Gastrocnemius medialis (tissue), 4 donors: ENCODE measurements around the gene TBL1XR1.

Source experiments
- POLR2A ChIP-seq, 2 donors: fragments of 450-650 bp; IDR thresholded peaks; one replicate each; pipeline ENCODE4 v1.6.1; 2017; ENCODE audit warnings: antibody characterized with exemption in 2 of 2, mild to moderate bottlenecking in 2 of 2, moderate library complexity in 2 of 2
- TF ChIP-seq, protein P1 (sequence below), 5 experiments: fragments of 450-650 bp in 3 of 5; fragments of 200-600 bp in 2 of 5; sonication (generic) in 2 of 5; IDR thresholded peaks in 4 of 5; conservative IDR thresholded peaks in 1 of 5; 1 replicate in 4 of 5; 2 replicates in 1 of 5; pipeline ENCODE4 v1.5.1; 2016 to 2019; ENCODE audit warnings: antibody characterized with exemption in 5 of 5, mild to moderate bottlenecking in 3 of 5, moderate library complexity in 3 of 5

GRCh38 chr3:177105623-177106022 is 91.7 kb downstream of the TBL1XR1 start:
- TF ChIP-seq, protein P1, sequence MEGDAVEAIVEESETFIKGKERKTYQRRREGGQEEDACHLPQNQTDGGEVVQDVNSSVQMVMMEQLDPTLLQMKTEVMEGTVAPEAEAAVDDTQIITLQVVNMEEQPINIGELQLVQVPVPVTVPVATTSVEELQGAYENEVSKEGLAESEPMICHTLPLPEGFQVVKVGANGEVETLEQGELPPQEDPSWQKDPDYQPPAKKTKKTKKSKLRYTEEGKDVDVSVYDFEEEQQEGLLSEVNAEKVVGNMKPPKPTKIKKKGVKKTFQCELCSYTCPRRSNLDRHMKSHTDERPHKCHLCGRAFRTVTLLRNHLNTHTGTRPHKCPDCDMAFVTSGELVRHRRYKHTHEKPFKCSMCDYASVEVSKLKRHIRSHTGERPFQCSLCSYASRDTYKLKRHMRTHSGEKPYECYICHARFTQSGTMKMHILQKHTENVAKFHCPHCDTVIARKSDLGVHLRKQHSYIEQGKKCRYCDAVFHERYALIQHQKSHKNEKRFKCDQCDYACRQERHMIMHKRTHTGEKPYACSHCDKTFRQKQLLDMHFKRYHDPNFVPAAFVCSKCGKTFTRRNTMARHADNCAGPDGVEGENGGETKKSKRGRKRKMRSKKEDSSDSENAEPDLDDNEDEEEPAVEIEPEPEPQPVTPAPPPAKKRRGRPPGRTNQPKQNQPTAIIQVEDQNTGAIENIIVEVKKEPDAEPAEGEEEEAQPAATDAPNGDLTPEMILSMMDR (IDR thresholded peaks at IDR 0.05 in 4 of 5, conservative IDR thresholded peaks at IDR 0.05 in 1 of 5): no peak
- TF ChIP-seq POLR2A (IDR thresholded peaks at IDR 0.05): no peak
